NCI-H69 (cell line): ENCODE data around the gene ATXN7L3.

Experiments used
- DNase-seq: peaks from one replicate; lab custom pipeline; 2025; lab: John Stamatoyannopoulos, UW

ATXN7L3 gene

GRCh38 chr17:44218344-44219107, 18.8 kb upstream of the ATXN7L3 start:
- DNase-seq, result peak; percentile 98

DNA sequence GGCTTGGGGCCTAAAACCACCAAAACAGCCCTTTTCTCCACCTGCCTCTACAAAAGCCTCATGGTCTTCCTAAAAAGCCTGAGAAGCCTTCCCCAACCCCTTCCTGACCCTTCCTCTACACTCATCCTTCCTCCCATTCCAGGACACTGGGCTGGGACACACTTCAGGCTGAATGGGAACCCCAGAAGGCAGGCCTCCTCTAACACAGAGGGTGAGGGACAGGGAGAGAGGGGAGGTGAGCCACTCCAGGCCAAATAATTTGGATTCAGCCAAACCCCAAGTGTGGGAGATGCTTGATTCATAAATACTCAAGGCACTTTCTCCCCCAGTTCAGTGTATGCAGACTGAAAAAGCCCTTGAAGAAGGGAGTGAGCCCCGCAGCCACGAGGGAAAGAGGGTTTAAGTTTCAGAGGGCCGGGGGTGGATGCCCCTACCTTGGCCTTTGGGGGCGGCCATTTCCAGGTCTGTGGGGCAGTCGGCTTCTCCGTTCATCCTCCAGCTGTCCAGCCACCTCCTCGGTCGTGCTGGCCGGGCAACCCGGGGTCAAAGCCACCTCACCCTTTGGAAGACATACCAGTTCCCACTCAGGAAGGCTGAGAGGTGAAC, 18.2 kb upstream of the ATXN7L3 start:
- DNase-seq, result no peak

- no peak for DNase-seq
These were observed 17.0 kb upstream of the ATXN7L3 start for GRCh38 chr17:44216694-44217093.

DNA sequence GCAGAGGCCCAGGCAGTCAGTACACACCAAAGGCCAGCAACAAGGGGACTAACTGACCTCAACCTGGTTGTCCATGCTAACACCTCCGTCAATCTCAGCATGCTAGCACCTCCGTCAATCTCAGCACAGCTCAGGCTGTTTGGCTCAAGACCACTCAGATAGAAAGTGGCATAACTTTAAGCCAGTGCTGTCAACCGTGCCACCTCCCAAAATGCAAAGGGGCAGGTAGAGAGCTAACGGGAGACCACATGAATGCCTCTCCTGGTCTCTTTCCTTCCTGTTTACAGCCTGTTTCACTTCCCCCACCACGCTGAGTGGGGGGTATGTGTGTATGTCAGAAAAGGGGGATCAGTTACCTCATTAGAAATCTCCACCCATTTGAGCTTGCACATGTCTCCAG, 16.5 kb upstream of the ATXN7L3 start:
- DNase-seq, result no peak

DNA sequence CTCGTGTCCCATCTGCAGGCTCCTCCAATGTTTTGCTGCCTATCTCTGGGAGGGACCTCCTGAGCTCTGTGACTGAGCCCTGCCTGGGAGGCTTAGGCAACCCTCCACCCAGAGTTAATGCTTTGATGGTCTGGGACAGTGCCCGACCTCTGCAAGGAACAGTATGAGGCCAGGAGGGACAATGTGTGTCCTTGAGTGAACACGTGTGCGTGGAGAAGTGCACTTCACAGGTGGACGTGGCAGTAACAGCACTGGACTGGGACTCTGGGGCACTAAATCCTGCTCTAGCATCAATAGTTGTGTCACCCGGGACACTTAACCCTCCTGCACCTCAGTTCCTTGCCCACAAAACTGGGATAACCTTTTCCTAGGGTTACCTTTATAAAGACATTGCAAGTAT, 15.2 kb upstream of the ATXN7L3 start:
- DNase-seq, result no peak

DNA sequence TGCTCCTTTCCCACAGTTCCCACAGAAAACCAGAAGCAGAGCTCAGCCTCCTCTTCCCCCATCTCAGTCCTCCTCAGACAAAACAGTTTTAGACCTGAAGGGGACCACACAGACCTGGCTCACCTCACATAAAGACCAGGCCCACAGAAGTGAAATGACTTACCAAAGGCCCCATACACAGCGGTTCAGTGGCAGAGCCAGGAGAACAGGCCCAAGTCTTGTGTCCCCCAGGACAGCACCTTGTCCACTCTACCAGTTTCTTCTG, 14.5 kb upstream of the ATXN7L3 start:
- DNase-seq, result no peak

DNA sequence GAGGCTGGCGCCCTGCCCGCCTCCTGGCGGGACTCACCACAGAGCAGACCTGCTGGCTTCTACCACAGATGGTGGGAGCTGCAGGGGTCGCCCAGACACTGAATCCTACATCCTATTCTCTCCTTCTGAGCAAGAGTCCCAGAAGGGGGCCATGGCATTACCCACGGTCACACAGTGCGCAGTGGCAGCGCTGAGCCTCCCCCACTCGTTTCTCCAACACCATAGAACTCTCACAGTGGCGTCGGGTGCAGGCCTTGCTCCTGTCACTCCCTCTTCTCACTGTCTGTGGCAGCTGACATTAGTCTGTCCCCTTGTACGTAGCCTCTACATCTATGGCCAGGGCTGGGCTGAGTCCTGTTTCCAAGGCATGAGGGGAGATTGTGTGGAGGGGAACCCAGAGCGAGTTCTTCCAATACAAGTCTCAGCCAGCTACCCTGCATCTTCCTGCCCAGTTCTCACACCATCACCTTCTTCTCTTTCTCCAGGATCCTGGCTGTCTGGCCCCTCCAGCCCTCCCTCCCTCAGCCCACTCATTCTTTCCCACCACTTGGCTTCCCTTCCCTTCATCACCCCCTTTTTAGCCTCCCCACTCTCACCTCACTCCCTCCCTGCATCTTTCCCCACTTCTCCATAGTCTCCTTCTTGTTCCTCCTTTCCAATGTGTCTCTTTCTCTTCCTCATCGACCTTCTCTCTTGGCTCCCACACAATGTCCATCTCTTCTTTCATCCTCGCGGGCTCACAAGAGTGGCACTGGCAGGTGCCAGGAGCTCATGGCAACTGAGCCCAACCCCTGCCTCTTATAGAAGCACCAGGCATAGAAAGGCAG, 13.9 kb upstream of the ATXN7L3 start:
- DNase-seq, result no peak

- DNase-seq, result no peak
These were observed 13.1 kb upstream of the ATXN7L3 start for GRCh38 chr17:44212507-44213402.

DNA sequence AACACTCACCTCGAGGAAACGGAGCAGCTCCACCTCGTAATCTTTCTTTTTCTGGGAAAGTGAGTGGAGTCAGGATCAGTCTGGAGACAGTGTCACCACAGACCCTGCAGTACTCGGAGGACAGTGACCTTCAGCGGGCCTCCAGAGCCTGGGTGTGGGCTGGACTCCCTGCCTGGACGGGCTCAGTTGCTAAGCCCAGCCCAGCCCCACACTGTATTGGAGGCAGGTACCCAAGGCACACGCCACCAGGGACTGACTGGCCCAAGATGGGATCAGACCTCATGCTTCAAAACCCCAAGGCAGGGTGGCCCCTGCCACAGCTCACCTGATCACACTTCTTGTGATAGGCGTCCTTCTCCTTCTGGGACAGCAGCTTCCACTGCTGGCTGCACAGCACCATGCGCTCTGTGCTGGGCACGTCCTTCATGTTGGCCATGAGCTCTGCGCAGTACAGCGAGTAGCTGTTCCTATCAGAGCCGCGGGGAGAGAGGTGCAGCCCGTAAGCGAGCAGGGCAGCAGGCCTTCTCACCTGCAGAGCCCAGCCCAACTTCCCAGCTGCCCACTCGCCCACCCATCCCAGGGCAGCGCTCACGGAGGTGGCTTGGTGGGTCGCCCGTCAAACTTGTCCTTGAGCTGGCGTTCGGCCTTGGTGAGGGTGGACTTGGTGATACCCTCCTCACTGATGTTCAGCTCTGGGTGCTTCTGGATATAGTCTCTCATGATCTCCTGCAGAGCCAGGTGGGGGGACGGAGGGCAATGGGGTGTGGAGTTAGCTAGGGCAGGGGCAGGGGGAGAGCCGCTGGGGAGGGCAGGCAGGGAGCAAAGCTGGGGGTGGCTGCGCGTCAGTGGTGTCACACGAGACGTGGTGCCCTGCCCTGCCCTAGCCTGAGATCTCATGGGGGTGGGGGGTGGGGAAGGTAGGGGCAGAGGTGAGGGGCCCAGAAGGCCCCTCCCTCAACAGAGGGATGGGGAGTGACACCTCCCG, 11.9 kb upstream of the ATXN7L3 start:
- no peak for DNase-seq

- DNase-seq, result peak; percentile 31
These were observed 10.9 kb upstream of the ATXN7L3 start for GRCh38 chr17:44210342-44211192.

GRCh38 chr17:44209786-44210341, 10.2 kb upstream of the ATXN7L3 start:
- no peak for DNase-seq

GRCh38 chr17:44207743-44208142, 8.1 kb upstream of the ATXN7L3 start:
- DNase-seq, result no peak

DNA sequence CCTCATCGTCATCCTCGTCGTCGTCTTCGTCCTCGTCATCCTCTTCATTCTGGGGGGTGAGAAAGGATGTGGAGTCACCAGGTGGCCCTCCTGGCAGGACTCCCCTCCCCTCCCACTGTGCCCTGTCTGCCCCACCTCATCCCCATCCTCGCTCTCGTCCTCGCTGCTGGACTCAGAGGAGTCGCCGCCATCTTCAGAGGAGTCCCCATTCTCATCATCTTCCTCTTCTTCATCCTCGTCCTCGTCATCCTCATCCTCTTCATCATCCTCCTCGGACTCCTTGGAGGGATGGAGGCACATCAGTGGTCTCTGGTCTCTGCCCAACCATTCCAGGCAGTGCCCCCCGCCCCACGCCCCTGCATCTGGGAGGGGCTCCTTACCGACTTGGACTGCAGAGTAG, 7.6 kb upstream of the ATXN7L3 start:
- DNase-seq, result no peak

DNA sequence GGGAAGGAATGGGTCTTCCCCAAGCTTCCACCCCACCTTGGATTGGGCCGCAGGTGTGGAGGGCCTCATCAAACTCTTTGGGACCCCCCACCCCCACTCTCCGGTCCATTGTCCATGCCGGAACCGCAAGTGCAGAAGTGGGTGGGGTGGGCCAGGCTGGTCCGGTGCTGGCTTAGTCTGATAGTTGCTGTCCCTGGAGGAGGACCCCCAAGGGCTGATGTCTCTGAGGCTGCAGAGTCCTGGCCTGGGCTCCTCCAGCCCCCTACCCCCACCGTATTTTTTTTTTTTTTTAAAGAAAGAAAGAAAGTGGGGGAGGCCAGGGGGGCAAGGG, 7.1 kb upstream of the ATXN7L3 start:
- no peak for DNase-seq

DNA sequence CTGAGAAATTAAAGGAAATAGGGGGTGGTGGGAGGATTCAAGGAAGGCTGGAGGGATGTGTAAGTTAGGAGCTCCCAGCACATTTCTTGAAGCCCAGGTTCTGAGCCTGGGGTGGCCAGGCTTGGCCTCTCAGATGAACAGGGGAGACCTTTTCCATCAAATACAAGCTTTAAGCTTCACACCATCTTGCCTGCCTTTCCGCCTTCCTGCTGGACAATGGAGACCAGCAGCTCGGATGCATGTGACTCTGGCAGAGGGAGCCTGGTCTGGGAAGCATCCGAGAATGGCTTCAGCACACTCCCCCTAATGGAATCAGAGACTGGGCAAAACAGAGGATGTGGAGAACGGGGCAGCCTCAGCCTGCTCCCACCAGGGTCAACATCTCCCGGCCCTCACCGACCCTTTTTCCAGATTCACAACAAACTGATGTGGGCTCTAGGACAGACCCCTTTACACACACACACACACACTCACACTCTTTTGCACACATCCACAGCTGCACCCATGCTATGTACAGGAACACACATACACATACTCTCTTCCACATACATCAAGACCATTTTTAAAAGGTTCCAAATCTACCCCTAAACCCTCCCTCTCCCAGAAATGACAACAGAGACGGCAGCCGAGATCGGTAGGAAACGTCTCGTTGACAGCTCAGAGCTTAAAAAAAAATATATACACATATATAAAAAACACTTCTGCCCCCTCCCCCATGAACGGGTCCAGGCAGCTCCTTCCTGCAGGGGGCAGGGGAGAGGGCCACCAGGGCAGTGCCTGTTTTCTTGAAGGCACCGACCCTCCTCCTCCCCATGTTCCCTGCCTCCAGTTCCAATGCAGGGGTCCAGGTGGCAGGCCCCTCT, 6.5 kb upstream of the ATXN7L3 start:
- DNase-seq, result peak; percentile 15

DNA sequence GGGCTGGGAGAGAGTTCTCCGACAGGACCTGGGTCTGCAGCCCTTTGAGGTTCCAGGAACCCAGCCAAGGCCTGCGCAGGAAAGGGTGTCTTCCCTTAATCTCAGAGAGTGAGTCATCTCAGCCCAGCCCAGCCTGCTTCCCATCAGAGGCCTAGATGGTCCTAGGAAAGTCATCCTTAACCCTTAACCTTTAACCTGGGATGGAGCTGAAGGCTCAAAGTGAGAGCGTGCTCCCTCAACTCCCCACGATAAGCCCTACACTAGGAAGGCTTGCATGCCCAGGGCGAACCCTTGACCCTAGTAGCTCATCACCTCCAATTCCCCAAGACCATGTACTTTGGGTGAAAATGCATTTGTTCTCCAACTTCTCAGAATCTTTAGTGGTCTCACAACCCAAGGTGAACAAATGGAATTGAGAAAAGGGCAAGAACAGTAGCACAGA, 4.8 kb upstream of the ATXN7L3 start:
- DNase-seq, result no peak

- DNase-seq, result peak; percentile 71
These were observed 4.2 kb upstream of the ATXN7L3 start for GRCh38 chr17:44203731-44204440.

GRCh38 chr17:44202756-44203155, 3.1 kb upstream of the ATXN7L3 start:
- DNase-seq, result no peak
